HG02981 (cell line): ENCODE results near the gene AKAP8L.
"Not testable (repeated sequence)": the region's sequence is repeated elsewhere in the genome, so short reads cannot be mapped to it uniquely, and the experiment has no call there.

Source experiments
- ATAC-seq: cut with Tn5 transposase; IDR thresholded peaks from one replicate; pipeline ENCODE4 v1.9.1; 2021; ENCODE audit warnings: mild to moderate bottlenecking, moderate library complexity; ENCODE audit not compliant: unreplicated experiment

Gene AKAP8L

DNA sequence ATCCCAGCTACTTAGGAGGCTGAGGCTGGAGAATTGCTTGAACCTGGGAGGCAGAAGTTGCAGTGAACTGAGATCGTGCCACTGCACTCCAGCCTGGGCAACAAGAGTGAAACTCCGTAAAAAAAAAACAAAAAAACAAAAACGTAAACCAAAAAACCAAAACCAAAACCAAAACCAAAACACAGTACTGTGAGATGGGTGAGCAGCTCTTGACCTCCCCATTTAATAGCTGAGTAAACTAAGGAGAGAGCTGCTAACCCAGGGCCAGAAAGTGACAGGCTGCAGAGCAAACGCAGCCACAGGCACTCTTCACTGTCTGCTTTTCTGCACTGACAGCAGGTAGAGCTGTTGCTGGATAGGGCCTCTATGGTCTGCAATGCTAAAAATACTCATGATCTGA is 58.8 kb downstream of the AKAP8L start:
- not testable (repeated sequence) for ATAC-seq

DNA sequence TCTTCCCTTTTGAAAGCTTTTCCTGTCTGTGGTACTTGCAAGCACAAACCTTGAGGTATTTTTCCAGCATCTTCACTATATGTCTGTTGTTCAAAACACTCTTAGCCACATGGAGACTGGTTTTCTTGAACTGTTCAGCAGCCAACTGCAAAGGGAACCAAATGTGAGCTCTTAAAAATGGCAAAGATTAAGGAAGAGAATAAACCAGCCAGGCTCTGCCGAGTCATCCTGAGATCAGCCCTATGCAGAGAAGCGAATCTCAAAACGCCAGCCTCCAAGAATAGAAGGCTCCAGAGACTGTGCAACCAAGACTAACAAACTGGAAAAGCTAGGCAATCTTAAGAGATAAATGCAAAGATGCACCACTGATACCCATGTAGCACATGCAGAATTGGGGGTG is 59.9 kb downstream of the AKAP8L start:
- no peak for ATAC-seq

DNA sequence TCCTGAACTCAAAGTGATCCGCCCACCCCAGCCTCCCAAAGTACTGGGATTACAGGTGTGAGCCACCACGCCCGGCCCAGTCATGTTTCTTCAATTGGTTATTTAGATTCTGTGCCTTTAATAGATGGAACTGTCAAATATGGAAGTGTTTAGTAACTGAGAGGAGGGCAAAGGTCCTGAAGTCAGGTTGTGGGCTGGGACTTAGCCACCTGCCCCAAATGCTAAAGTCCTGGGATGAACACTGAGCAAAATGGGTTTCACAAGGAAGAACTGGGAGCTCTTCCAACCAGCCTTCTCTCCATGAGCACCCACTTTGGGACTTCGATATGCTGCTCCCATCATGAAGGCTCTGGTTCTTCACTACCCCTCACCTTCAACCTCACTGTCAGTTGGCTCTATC is 60.9 kb downstream of the AKAP8L start:
- ATAC-seq: no peak

DNA sequence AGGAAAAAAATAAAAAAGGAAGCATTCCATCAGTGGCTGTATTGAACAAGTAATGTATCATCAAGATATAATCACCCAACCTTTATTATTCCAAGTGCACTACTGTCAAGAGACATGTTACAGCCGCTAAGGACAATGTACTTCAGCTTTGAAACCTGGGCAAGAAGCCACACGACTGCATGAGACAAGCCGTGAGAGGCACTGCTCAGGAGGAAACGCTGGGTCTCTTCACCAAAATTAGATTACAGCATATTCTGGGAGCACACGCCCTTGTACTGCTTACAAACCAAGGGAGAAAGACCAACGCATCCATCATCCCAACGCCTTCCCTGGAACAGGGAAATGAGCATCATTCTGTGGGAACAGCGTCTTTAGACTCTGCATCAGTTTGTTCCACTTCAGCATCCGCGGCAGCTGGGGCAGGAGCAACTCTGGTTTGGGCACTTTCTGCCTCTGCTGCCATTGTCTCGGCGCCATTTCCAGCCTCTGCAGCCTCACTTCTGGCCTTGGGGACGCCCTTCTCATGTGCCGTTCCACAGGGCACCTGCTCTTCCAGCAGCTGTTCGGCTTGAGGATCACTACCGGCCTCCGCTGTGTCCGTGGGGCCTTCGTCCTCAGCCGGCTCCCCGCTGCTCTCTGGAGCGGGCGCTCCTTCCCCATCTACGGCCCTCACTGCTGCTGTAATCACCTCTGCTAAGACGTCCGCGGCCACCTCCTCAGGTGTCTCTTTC is 64.1 kb downstream of the AKAP8L start:
- ATAC-seq: no peak

DNA sequence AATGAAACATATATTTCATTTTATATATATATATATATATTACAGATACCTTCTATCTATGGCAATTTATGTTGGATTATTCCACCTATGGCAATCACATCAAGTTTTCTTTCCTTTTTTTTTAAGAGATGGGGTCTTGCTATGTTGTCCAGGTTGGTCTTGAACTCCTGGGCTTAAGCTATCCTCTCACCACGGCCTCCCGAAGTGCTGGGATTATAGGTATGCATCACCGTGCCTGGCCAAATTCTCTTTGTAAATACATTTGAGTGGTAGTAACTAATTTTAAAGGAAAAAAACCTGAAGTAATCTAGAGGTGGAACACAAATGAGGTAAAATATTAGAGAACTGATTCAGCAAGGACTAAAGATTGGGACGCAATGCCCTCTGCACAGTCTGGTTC is 64.9 kb downstream of the AKAP8L start:
- no peak for ATAC-seq

DNA sequence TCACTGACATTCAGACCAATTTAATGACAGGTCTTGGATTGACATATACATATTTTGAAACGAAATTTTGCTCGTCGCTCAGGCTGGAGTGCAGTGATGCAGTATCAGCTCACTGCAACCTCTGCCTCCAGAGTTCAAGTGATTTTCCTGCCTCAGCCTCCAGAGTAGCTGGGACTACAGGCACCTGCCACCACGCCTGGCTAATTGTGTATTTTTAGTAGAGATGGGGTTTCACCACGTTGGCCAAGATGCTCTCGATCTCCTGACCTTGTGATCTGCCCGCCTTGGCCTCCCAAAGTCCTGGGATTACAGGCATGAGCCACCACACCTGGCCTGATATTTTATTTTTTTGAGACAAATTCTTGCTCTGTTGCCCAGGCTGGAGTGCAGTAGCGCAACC is 66.3 kb downstream of the AKAP8L start:
- ATAC-seq: not testable (repeated sequence)

DNA sequence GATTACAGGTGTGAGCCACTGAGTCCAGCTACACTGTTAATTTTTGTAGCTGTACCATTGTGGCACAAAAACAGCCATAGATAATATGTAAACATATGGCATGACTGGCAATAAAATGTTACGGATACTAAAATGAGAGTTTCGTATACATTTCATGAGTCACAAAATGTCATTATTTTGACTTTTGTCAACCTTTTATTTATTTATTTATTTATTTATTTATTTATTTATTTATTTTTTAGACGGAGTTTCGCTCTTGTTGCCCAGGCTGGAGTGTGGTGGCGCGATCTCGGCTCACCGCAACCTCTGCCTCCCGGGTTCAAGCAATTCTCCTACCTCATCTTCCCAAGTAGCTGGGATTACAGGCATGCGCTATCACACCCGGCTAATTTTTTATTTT is 77.5 kb downstream of the AKAP8L start:
- ATAC-seq: not testable (repeated sequence)

DNA sequence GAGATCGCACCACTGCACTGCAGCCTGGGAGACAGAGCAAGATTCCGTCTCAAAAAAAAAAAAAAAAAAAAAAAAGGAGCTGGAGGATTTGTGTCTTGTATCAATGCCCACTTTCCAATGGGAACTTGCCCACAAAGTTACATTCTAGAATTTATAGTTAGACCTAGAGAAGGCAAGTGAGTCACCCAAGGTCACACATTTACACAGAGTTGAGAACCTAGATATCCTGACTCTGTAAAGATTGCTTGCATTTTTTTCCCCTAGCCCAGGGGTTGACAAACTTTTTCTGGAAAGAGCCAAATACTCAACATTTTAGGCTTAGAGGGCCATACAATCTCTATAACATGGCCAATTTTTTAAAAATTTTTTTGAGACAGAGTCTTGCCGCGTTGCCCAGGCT is 78.7 kb downstream of the AKAP8L start:
- ATAC-seq: no peak

DNA sequence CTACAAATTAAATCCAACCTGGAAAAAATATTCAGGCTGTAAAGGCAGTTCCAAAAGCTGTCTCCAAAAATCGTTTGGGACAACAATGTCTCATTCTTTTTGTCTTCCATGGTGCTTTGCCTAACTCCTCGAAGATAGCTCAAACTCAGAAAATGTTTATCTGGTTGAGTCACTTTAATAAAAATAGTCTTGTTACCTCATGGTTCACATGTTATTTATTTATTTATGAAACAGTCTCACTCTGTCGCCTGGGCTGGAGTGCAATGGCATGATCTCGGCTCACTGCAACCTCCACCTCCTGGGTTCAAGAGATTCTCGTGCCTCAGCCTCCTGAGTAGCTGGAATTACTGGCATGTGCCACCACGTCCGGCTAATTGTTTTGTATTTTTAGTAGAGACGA is 81.6 kb downstream of the AKAP8L start:
- ATAC-seq: no peak

DNA sequence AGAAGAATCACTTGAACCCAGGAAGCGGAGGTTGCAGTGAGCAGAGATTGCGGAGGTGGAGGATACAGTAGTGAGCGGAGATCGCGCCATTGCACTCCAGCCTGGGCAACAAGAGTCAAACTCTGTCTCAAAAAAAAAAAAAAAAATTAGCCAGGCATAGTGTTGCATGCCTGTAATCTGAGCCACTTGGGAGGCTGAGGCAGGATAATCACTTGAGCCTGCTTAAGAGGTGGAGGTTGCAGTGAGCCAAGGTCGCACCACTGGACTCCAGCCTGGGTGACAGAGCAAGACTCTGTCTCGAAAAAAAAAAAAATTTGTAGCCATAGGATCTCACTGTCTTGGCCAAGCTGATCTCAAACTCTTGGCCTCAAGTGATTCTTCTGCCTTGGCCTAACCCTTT is 82.8 kb downstream of the AKAP8L start:
- ATAC-seq: not testable (repeated sequence)

DNA sequence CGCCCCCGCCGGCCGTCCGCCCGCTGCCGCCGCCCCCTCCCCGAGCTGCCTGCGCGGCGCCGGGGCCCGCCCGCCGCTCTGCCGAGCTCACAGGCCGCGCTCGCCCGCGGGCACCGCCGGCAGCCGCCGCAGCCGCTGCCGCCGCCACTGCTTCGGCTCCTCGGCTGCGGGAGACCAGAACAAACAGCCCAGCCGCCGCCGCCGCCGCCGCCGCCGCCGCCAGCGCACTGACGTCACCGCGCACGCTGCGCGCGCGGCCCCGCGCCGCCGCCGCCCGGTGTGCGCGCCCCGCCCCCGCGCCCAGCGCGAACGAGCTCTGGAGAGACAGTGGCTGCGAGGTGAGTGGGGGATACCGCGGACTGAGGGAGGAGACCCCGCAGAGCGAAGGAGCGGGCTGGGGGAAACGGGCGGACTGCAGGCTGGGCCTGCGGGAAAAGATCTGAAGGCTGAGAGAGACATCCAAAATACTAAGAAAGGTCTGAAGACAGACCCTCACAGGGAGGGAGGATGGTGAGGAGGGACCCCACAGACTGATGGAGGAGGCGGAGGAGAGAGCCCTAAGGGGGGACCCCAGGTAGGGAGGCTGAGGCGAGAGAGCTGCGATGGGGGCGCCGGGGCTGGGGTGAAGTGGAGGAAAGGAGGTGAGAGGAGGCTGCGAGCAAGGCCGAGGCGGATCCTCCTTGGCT is 86.3 kb downstream of the AKAP8L start, which contains the start of gene BRD4:
Gene BRD4, minus strand, starts transcription at position 229 of the 686 bp plus-strand sequence. CDS start 59,440 bp downstream, outside the sequence.
- peak; percentile 42 for ATAC-seq

DNA sequence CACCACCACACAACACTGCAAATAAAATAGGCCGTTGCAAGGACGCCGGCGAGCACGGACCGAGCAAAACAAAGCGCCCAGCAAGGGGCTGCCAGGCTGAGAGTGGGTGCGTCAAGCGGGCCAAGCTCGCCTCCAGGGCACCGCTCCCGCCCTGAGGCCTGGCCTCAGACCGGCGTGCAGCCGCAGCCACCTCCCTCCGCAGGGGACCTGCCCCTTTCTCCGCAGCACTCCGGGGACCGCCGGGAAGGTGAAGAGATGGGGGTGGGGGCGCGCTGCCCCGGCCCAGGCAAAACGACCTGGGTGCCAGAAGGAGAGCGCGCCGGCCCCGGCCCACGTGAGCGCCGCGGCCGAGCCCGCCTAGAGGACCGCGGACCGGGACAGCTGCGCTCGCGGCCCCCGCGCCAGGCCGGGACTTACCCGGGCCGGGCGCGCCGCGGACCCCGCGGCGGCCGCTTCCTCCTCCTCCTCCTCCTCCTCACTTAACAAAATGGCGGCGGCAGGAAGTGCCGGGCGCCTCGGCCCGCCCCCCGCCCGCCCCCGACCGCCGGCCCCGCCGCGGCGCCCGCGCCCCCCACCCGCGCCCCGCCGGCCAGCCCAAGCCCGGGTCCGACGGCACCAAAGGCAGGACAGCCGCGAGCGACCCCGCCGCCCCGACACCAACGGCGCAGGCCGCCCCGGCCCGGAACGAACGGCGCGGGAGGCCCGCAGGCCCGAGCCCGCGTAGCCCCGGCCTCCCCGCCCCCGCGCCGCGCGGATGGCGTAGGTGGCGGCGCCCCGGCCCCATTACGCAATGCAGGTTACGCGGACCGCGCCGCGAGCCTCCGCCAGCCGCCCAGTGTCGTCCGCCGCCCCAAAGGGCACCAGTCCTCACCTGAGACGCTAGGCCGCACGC is 87.1 kb downstream of the AKAP8L start:
- peak; percentile 29 for ATAC-seq

DNA sequence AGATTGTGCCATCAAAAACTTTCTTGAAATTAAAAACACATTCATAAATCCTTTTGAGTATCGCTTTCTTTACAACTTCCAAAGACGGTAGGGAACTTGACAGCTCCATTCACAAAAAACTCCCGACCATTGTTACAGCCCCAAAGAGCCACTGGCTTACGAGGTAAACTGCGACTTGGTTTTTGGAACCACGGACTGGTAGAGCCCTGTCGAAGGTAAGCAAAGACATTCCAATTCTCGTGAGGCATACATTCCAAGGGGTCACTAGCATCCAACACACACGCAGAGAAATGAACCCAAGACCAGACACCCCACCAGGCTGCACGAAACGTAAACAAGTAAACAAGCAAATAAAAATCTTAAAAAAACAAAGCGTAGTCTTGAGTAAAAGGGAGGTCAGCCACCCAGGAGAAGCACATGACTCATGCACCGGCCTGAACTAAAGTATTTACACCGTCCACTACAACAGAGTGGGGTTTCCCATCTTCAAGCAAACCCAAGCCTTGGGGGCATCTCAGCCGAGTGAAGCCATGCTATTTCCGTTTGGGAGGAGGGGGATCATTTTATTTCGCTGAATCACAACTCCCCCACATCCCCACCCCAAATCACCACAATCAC is 87.9 kb downstream of the AKAP8L start:
- ATAC-seq: no peak
